HG03354 (cell line): ENCODE results near the gene MAGEA2.
"Not testable (repeated sequence)": the region's sequence is repeated elsewhere in the genome, so short reads cannot be mapped to it uniquely, and the experiment has no call there.

Experiments used
- ATAC-seq: cut with Tn5 transposase; IDR thresholded peaks from one replicate; pipeline ENCODE4 v1.9.1; 2021; ENCODE audit warnings: mild to moderate bottlenecking; ENCODE audit not compliant: unreplicated experiment, poor library complexity, severe bottlenecking

MAGEA2 gene, protein sequence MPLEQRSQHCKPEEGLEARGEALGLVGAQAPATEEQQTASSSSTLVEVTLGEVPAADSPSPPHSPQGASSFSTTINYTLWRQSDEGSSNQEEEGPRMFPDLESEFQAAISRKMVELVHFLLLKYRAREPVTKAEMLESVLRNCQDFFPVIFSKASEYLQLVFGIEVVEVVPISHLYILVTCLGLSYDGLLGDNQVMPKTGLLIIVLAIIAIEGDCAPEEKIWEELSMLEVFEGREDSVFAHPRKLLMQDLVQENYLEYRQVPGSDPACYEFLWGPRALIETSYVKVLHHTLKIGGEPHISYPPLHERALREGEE

DNA sequence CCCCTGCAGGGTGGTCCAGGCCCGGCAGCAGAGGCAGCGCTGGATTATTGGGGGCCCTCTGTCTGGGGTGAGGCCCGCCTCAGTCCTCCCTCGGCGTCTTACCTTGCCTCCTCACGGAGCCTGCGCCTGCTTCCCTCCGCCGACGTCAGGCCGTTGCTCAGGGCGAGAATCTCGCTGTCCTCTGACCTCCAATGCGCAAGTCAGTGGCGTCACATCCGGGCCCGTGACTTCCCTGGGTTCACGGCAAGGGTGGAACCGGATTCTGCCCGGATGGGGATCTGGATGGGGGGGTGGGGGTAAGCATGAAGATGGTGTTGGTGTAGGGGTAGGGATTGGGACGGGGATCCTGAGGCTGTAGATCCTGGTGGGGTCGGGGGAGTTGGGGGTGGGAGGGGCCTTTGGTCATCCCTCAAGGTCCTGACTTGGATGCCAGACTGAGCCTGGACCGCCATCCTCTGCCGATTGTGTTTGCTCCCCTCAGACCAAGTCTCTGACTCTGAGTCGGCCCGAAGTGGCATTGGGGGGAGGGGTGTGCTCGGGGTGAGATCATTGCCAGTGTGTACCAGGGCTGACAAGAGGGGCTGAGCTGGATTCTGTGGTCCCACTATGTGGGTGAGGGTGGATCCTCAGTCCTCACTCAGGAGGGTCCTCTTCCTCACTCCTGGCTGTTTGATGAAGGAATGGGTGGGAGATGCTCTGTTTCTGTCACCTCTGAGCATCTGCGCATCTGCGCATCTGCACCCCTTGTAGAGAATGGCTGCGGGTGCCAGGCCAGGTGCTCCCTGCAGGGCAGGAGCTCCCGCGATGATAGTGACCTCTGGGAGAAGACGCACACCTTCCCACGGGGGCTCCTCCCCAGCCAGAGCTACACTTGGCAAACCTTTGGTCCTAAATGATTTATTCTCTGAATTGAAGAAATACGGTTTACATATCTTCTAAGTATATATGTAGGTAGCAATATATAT is at the start of gene MAGEA2:
Gene MAGEA2 (minus strand): TSS at position 157 of the 965 bp plus-strand sequence. CDS start 2,479 bp downstream, outside the sequence.
- ATAC-seq = not testable (repeated sequence)

DNA sequence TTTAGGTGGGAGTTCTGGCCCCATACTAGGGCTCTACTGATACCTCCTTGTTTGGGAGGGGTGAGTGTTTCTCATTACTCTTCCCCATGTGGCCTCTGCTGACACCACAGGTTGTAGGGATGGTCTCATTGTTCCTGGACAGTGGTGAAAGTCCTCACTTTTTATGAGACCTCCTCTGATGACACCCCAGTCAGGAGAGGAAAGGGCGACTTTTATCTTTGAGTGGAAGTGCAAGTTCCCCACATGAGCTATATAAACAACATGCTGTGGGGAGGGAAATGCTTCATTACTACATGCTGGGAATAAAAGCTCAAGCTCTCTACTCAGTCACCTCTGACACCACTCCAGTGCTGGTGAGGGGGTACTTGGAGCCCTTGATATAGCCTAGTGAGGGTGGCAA is 45.3 kb upstream of the MAGEA2 start:
- ATAC-seq = no peak

DNA sequence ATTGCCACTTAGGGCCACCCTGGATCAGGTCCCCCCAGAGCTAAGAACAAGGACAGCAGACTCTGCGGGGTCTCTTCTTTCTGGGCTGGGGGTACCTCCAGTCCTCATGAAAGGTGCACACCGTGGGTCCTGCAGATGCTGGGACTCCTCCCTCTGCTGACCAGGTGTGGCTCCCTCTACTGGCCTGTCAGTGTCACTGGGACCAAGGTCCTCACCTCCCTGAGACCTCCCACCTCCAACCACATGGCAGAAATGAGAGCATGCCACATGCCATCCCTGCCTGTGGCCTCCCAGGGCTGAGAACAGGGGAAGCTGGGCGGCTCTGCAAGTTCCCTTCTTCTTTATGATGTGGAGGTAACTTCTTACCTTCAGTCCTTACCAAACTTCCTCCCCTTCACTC is 33.4 kb upstream of the MAGEA2 start:
- peak; percentile 88 for ATAC-seq

DNA sequence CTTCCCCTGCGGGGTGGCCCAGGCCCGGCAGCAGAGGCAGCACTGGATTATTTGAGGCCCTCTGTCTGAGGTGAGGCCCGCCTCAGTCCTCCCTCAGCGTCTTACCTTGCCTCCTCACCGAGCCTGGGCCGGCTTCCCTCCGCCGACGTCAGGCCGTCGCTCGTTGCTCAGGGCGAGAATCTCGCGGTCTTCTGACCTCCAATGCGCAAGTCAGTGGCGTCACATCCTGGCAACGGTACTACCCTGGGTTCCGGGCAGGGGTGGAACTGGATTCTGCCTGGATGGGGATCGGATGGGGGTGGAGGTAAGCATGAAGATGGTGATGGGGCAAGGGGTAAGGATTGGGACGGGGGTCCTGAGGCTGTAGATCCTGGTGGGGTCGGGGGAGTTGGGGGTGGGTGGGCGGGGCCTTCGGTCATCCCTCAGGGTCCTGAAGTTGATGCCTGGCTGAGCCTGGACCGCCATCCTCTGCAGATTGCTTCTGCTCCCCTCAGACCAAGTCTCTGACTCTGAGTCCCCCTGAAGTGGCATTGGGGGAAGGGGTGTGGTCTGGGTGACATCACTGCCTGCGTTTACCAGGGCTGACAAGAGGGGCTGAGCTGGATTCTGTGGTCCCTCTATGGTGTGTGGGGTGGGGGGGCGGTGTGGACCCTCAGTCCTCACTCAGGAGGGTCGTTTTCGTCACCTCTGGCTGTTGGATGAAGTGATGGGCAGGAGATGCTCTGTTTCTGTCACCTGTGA is 16.1 kb upstream of the MAGEA2 start, which contains the start of gene MAGEA6:
Gene MAGEA6 (minus strand): TSS at position 141 of the 741 bp plus-strand sequence. CDS start 2,039 bp downstream, outside the sequence.
- not testable (repeated sequence) for ATAC-seq

DNA sequence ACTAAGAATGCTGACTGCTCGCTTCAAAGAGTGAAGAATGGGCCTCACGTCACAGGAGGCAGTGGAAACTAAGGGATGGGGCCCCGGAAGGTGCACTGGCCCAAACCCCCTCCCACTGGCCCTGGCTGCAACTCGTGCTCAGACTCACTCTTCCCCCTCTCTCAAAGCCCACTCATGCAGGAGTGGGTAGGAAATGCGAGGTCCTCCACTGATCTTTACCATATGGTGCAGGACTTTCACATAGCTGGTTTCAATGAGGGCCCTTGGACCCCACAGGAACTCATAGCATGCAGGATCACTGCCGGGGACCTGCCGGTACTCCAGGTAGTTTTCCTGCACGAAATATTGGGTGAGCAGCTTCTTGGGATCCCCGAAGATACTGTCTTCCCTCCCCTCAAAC is 12.9 kb upstream of the MAGEA2 start:
- ATAC-seq = not testable (repeated sequence)

DNA sequence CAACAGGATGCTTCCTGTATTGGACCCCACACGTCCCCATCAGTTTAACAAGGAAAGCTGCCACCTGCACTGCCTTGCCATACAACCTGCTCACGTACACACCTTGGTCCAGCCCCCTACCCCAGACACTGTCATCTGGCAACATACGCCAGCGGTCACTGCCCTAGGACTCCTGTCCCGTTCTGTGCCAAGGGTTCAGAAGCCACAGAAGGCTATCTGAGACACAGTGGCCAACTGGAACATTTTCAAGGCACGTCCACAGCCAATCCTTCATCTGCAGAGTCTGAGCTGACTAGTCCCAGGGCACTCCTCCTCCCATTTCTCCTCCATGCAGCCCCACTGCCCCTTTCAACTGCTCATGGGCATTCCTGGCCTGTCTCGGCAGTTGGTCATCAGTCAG is 7.9 kb upstream of the MAGEA2 start:
- ATAC-seq = not testable (repeated sequence)

DNA sequence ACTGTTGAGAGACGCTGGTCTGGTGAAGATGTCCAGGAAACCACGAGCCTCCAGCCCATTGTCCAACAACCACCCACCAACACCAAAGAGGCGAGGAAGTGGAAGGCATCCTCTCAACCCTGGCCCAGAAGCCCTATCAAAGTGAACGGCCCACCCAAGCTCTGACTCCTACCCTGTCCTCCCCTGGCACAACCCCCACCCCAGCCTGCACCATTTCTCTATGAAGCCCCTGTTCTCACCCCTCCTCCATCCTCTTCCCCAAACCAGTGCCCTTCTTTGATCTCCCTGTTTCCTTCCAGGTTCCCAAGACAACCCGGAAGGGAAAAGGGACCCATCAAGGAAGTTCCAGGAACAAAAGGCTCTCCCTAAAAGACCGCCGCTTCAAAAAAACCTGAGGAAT is 5.9 kb upstream of the MAGEA2 start:
- not testable (repeated sequence) for ATAC-seq

DNA sequence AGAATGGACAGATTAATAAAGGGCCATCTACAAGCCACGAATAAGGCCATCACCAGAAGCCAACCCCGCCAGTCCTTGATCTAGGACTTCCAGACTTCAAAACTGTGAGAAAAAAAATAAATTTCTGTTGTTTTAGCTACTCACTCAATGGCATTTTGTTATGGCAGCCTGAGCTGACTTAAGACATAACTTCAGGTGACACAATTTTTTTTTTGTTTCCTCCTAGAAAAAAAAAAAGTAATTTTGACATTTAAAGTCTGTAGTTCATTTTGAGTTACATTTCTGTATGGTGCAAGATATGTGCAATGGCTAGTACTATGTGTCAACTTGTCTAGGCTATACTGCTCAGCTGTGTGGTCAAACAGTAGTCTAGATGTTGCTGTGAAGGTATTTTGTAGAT is 5.3 kb upstream of the MAGEA2 start, which contains the start of gene CSAG3:
Gene CSAG3 (plus strand): TSS at position 301 of the 400 bp plus-strand sequence.
- not testable (repeated sequence) for ATAC-seq

DNA sequence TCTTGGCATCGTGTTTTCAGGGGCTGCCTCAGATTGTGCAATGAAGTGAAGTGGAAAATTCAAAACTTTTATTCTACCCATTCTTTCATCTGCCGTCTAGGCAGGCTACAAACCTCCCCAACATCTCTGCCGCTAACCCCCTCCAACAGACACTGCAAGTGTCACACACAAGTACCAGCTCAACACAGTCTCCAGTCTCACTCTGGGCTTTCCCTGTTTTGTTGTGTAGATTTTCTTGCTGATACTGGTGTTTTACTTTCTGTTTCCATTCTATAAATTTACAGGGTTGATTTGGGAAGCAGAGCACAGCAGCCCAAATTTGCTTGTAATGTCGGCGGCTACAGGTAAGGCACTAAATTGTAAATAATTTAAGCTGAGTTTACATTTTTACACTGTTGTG is 1.2 kb upstream of the MAGEA2 start:
- not testable (repeated sequence) for ATAC-seq

DNA sequence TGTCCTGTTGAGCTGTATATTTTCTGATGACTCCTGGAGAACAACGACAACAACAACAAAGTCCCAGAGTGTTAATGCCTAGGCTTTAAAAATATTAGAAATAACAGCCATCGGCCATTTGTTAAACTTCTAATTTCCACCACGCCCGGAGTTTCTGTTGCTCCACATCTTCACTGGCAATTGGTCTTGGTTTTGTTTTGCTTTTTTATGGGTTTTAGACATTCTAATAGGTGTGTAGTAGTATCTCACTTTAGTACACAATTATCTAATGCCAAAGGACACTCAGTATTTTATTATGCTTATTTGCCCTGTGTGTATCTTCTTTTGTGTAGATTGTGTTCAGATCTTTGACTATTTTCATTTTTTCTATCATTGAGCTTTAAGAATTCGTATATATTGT is 15.1 kb downstream of the MAGEA2 start:
- ATAC-seq = no peak

DNA sequence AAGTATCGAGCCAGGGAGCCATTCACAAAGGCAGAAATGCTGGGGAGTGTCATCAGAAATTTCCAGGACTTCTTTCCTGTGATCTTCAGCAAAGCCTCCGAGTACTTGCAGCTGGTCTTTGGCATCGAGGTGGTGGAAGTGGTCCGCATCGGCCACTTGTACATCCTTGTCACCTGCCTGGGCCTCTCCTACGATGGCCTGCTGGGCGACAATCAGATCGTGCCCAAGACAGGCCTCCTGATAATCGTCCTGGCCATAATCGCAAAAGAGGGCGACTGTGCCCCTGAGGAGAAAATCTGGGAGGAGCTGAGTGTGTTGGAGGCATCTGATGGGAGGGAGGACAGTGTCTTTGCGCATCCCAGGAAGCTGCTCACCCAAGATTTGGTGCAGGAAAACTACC is 17.1 kb downstream of the MAGEA2 start:
- not testable (repeated sequence) for ATAC-seq

DNA sequence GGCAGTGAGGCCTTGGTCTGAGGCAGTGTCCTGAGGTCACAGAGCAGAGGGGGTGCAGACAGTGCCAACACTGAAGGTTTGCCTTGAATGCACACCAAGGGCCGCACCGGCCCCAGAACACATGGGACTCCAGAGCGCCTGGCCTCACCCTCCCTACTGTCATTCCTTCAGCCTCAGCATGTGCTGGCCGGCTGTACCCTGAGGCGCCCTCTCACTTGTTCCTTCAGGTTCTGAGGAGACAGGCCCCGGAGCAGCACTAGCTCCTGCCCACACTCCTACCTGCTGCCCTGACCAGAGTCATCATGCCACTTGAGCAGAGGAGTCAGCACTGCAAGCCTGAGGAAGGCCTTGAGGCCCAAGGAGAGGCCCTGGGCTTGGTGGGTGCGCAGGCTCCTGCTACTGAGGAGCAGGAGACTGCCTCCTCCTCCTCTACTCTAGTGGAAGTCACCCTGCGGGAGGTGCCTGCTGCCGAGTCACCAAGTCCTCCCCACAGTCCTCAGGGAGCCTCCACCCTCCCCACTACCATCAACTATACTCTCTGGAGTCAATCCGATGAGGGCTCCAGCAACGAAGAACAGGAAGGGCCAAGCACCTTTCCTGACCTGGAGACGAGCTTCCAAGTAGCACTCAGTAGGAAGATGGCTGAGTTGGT is 17.7 kb downstream of the MAGEA2 start:
- no peak for ATAC-seq

DNA sequence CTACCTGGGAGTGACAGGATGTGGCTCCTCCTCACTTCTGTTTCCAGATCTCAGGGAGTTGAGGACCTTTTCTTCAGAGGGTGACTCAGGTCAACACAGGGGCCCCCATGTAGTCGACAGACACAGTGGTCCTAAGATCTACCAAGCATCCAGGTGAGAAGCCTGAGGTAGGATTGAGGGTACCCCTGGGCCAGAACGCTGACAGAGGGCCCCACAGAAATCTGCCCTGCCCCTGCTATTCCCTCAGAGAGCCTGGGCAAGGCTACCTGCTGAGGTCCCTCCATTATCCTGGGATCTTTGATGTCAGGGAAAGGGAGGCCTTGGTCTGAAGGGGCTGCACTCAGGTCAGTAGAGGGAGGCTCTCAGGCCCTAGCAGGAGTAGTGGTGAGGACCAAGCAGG is 18.5 kb downstream of the MAGEA2 start:
- ATAC-seq = no peak

DNA sequence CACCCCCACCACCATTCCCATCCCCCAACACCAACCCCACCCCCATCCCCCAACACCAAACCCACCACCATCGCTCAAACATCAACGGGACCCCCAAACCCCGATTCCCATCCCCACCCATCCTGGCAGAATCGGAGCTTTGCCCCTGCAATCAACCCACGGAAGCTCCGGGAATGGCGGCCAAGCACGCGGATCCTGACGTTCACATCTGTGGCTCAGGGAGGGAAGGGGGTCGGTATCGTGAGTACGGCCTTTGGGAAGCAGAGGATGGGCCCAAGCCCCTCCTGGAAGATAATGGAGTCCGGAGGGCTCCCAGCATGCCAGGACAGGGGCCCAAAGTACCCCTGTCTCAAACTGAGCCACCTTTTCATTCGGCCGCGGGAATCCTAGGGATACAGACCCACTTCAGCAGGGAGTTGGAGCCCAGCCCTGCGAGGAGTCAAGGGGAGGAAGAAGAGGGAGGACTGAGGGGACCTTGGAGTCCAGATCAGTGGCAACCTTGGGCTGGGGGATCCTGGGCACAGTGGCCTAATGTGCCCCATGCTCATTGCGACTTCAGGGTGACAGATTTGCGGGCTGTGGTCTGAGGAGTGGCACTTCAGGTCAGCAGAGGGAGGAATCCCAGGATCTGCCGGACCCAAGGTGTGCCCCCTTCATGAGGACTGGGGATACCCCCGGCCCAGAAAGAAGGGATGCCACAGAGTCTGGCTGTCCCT is 19.3 kb downstream of the MAGEA2 start:
- ATAC-seq = not testable (repeated sequence)

DNA sequence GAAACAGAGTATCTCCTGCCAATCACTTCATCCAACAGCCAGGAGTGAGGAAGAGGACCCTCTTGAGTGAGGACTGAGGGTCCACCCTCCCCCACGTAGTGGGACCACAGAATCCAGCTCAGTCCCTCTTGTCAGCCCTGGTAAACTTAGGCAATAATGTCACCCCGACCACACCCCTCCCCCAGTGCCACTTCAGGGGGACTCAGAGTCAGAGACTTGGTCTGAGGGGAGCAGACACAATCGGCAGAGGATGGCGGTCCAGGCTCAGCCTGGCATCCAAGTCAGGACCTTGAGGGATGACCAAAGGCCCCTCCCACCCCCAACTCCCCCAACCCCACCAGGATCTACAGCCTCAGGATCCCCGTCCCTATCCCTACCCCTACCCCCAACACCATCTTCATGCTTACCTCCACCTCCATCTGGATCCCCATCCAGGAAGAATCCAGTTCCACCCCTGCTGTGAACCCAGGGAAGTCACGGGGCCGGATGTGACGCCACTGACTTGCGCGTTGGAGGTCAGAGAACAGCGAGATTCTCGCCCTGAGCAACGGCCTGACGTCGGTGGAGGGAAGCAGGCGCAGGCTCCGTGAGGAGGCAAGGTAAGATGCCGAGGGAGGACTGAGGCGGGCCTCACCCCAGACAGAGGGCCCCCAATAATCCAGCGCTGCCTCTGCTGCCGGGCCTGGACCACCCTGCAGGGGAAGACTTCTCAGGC is 20.2 kb downstream of the MAGEA2 start, which contains the start of the genes CSAG1 and MAGEA12:
Gene CSAG1 (minus strand): TSS at position 461 of the 715 bp plus-strand sequence. CDS start 1,261 bp downstream, outside the sequence.
Gene MAGEA12 (plus strand): TSS at position 497 of the 715 bp plus-strand sequence. CDS start 2,405 bp downstream, outside the sequence.
- no peak for ATAC-seq

DNA sequence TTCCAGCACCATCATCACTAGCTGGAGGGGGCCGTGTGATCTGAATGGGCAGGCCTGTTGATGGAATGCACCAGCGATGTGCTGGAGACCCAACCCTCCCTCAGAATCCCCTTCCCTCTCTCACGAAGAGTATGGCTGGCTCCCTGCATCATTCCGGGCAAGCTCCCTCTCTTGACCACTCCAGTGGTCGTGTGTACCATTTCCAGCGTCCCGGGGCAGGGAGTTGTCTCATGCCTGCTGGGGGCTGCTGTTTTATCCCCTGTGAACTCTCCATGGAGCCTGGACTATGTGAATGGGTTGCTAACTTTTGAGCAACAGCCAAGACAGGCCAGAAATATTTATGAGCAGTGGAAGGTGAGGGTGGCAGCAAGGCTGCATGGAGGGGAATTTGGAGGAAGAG is 28.2 kb downstream of the MAGEA2 start:
- no peak for ATAC-seq

DNA sequence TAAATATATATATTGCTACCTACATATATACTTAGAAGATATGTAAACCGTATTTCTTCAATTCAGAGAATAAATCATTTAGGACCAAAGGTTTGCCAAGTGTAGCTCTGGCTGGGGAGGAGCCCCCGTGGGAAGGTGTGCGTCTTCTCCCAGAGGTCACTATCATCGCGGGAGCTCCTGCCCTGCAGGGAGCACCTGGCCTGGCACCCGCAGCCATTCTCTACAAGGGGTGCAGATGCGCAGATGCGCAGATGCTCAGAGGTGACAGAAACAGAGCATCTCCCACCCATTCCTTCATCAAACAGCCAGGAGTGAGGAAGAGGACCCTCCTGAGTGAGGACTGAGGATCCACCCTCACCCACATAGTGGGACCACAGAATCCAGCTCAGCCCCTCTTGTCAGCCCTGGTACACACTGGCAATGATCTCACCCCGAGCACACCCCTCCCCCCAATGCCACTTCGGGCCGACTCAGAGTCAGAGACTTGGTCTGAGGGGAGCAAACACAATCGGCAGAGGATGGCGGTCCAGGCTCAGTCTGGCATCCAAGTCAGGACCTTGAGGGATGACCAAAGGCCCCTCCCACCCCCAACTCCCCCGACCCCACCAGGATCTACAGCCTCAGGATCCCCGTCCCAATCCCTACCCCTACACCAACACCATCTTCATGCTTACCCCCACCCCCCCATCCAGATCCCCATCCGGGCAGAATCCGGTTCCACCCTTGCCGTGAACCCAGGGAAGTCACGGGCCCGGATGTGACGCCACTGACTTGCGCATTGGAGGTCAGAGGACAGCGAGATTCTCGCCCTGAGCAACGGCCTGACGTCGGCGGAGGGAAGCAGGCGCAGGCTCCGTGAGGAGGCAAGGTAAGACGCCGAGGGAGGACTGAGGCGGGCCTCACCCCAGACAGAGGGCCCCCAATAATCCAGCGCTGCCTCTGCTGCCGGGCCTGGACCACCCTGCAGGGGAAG is 39.5 kb downstream of the MAGEA2 start, which contains the start of gene MAGEA2B:
Gene MAGEA2B (plus strand): TSS at position 814 of the 973 bp plus-strand sequence. CDS start 2,479 bp downstream, outside the sequence.
- ATAC-seq = not testable (repeated sequence)
